CD14-positive monocyte (primary cell): ENCODE measurements around the gene RBM44. TPM values are rescaled to one million over a fixed set of nuclear protein-coding genes. Genes with fewer than 3 reads are reported as not detected.
A peak's percentile ranks its signal among the peaks of the same experiment; 100 is the strongest.

Experiments
- DNase-seq, 3 donors: peaks; one replicate each; pipeline ENCODE4 v3.0.0-alpha.2; 2011 to 2022
- H2AFZ ChIP-seq: 2 replicates; pipeline ENCODE4 v1.6.0; 2012; ENCODE audit warnings: mild to moderate bottlenecking, low read depth, low read length, inconsistent platforms; ENCODE audit not compliant: insufficient read depth, poor library complexity, severe bottlenecking
- H3K27ac ChIP-seq, 2 donors: 1 replicate in 1 of 2; 2 replicates in 1 of 2; pipeline ENCODE4 v1.5.1; 2012 to 2013; ENCODE audit warnings: low read length in 2 of 2, control low read depth in 1 of 2, inconsistent platforms in 1 of 2, low read depth in 1 of 2, mild to moderate bottlenecking in 1 of 2
- H3K27me3 ChIP-seq, 2 donors: one replicate each; pipeline versions ENCODE4 v1.6.0 to v1.6.1; 2011 to 2013; ENCODE audit warnings: low read length in 2 of 2; ENCODE audit not compliant: control insufficient read depth in 2 of 2, insufficient read depth in 2 of 2
- H3K36me3 ChIP-seq, 2 donors: replicated peaks in 1 of 2; 1 replicate in 1 of 2; 2 replicates in 1 of 2; pipeline versions ENCODE4 v1.5.1 to v1.6.1; 2012 to 2013; ENCODE audit warnings: low read length in 2 of 2, control low read depth in 1 of 2, inconsistent platforms in 1 of 2, mild to moderate bottlenecking in 1 of 2; ENCODE audit not compliant: insufficient read depth in 2 of 2, control insufficient read depth in 1 of 2
- H3K4me1 ChIP-seq, 2 donors: 1 replicate in 1 of 2; 2 replicates in 1 of 2; pipeline versions ENCODE4 v1.5.1 to v1.6.1; 2012 to 2013; ENCODE audit warnings: low read length in 2 of 2, control low read depth in 1 of 2, inconsistent platforms in 1 of 2, mild to moderate bottlenecking in 1 of 2, moderate library complexity in 1 of 2; ENCODE audit not compliant: insufficient read depth in 2 of 2, control insufficient read depth in 1 of 2
- H3K4me2 ChIP-seq: replicated peaks from 2 replicates; pipeline ENCODE3; 2012; ENCODE audit warnings: low read length, moderate library complexity, mild to moderate bottlenecking; ENCODE audit not compliant: poor library complexity, severe bottlenecking; ENCODE audit errors: extremely low read depth
- H3K4me3 ChIP-seq, 3 experiments: fragments of 200-600 bp in 1 of 3; sonication (generic) in 1 of 3; replicated peaks in 1 of 3; 1 replicate in 2 of 3; 2 replicates in 1 of 3; pipeline ENCODE4 v1.5.1; 2011 to 2013; ENCODE audit warnings: low read length in 3 of 3, mild to moderate bottlenecking in 3 of 3, control low read depth in 2 of 3, low read depth in 2 of 3, inconsistent platforms in 1 of 3, moderate library complexity in 1 of 3
- H3K79me2 ChIP-seq: 2 replicates; pipeline ENCODE4 v1.6.0; 2012; ENCODE audit warnings: mild to moderate bottlenecking, control low read depth, inconsistent platforms, low read length, moderate library complexity; ENCODE audit not compliant: insufficient read depth
- H3K9ac ChIP-seq: 2 replicates; pipeline ENCODE4 v1.6.0; 2017; ENCODE audit warnings: low read length, mild to moderate bottlenecking; ENCODE audit not compliant: insufficient read depth, poor library complexity, severe bottlenecking
- H3K9me3 ChIP-seq, 2 donors: replicated peaks in 1 of 2; 1 replicate in 1 of 2; 2 replicates in 1 of 2; pipeline versions ENCODE4 v1.5.1 to v1.6.1; 2012 to 2013; ENCODE audit warnings: low read length in 2 of 2, control low read depth in 1 of 2; ENCODE audit not compliant: control insufficient read depth in 1 of 2, insufficient read depth in 1 of 2
- H4K20me1 ChIP-seq: 2 replicates; pipeline ENCODE4 v1.6.0; 2012; ENCODE audit warnings: mild to moderate bottlenecking, low read length, control low read depth, moderate library complexity; ENCODE audit not compliant: insufficient read depth
- H3K27ac Mint-ChIP-seq, 7 donors: one replicate each; pipeline ENCODE4 v1.8.0; 2020; ENCODE audit warnings: mild to moderate bottlenecking in 7 of 7, mixed read lengths in 7 of 7, moderate library complexity in 6 of 7, inconsistent platforms in 2 of 7
- H3K27me3 Mint-ChIP-seq, 3 donors: one replicate each; pipeline ENCODE4 v1.8.0; 2021 to 2022; ENCODE audit warnings: low read depth in 3 of 3, mild to moderate bottlenecking in 3 of 3, mixed read lengths in 3 of 3, moderate library complexity in 3 of 3, inconsistent platforms in 1 of 3
- H3K36me3 Mint-ChIP-seq, 2 donors: one replicate each; pipeline ENCODE4 v1.8.0; 2020; ENCODE audit warnings: mixed read lengths in 2 of 2, inconsistent platforms in 1 of 2, mild to moderate bottlenecking in 1 of 2
- H3K4me1 Mint-ChIP-seq: one replicate; pipeline ENCODE4 v1.8.0; 2020; ENCODE audit warnings: mild to moderate bottlenecking, mixed read lengths
- H3K4me3 Mint-ChIP-seq, 2 donors: one replicate each; pipeline ENCODE4 v1.8.0; 2020; ENCODE audit warnings: mild to moderate bottlenecking in 2 of 2, mixed read lengths in 2 of 2, moderate library complexity in 1 of 2
- H3K9me3 Mint-ChIP-seq, 7 donors: one replicate each; pipeline ENCODE4 v1.8.0; 2020 to 2022; ENCODE audit warnings: mixed read lengths in 7 of 7, mild to moderate bottlenecking in 6 of 7, moderate library complexity in 6 of 7, inconsistent platforms in 2 of 7
- WGBS: methylation state at CpG from one replicate; pipeline ENCODE4 v1.1.5; 2013; ENCODE audit warnings: missing lambda C conversion rate; ENCODE audit not compliant: insufficient coverage; 5-methylcytosine and 5-hydroxymethylcytosine counted together
- intact Hi-C, 2 donors: fragments of 100-400 bp; cut with micrococcal nuclease; formaldehyde crosslinking; loops; one replicate each; pipeline versions ENCODE4 v1.15.0 to v1.15.1; 2023
- polyA plus RNA-seq, 3 donors: library from polyadenylated mRNA; depleted of rRNA in 1 of 3; unstranded in 2 of 3; stranded (reverse) in 1 of 3; fragments of 300-500 nt in 2 of 3; fragments of >200 nt in 1 of 3; fragmentation: Illumina TruSeq in 2 of 3; gene quantifications; 1 replicate in 2 of 3; 2 replicates in 1 of 3; pipeline ENCODE4 v1.2.3, GENCODE V29; 2012 to 2021
- TF ChIP-seq, protein P1 (sequence below): fragments of 200-600 bp; IDR thresholded peaks from one replicate; pipeline ENCODE4 v1.8.0; 2022; ENCODE audit warnings: antibody characterized with exemption, mild to moderate bottlenecking

The RBM44 gene
- polyA plus RNA-seq, 3 donors: 0.07 to 1.5 TPM; not detected in 1

- TF ChIP-seq, protein P1, sequence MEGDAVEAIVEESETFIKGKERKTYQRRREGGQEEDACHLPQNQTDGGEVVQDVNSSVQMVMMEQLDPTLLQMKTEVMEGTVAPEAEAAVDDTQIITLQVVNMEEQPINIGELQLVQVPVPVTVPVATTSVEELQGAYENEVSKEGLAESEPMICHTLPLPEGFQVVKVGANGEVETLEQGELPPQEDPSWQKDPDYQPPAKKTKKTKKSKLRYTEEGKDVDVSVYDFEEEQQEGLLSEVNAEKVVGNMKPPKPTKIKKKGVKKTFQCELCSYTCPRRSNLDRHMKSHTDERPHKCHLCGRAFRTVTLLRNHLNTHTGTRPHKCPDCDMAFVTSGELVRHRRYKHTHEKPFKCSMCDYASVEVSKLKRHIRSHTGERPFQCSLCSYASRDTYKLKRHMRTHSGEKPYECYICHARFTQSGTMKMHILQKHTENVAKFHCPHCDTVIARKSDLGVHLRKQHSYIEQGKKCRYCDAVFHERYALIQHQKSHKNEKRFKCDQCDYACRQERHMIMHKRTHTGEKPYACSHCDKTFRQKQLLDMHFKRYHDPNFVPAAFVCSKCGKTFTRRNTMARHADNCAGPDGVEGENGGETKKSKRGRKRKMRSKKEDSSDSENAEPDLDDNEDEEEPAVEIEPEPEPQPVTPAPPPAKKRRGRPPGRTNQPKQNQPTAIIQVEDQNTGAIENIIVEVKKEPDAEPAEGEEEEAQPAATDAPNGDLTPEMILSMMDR: no peak
- peaks cover 26 to 51% (median 42%) of the 10 kb centered on the region in 3 donors for H3K27me3 Mint-ChIP-seq
- peaks cover 0 to 7% (median 2%) of the 10 kb centered on the region in 7 donors for H3K9me3 Mint-ChIP-seq
- peaks cover 11 to 34% of the 10 kb centered on the region in 2 donors for H3K27me3 ChIP-seq
- DNase-seq: no peak
- H4K20me1 ChIP-seq: no peaks in the 10 kb centered on the region
- no peak within 1 kb of the TSS for H3K4me2 ChIP-seq
- H3K36me3 ChIP-seq: no peaks in the 10 kb centered on the region
- no peak within 1 kb of the TSS for H2AFZ ChIP-seq
- peaks cover 0 to 2% of the 10 kb centered on the region in 2 donors for H3K36me3 Mint-ChIP-seq
- no peak within 1 kb of the TSS for H3K9ac ChIP-seq
- no peaks in the 10 kb centered on the region for H3K4me1 ChIP-seq
- no peaks in the 10 kb centered on the region for H3K9me3 ChIP-seq
- H3K27ac Mint-ChIP-seq: peak within 1 kb of the TSS in 2 of 7 donors; percentile 11 to 53
- H3K27ac ChIP-seq: no peak within 1 kb of the TSS
- peak within 1 kb of the TSS in 1 of 2 donors; percentile 83 for H3K4me3 Mint-ChIP-seq
- intact Hi-C loops: no loop called here
- H3K79me2 ChIP-seq: no peaks in the 10 kb centered on the region
- 0% methylated on average over 64 of the region's 79 CpGs for WGBS
- peaks cover 18% of the 10 kb centered on the region for H3K4me1 Mint-ChIP-seq
- H3K4me3 ChIP-seq: no peak within 1 kb of the TSS
Observed at GRCh38 chr2:237859533-237860272, 61.1 kb downstream of the RBM44 start, which contains the start of gene RAMP1. Gene RAMP1, plus strand, starts transcription at chr2:237859623. Its CDS starts 53 bp downstream, at chr2:237859676.

DNA sequence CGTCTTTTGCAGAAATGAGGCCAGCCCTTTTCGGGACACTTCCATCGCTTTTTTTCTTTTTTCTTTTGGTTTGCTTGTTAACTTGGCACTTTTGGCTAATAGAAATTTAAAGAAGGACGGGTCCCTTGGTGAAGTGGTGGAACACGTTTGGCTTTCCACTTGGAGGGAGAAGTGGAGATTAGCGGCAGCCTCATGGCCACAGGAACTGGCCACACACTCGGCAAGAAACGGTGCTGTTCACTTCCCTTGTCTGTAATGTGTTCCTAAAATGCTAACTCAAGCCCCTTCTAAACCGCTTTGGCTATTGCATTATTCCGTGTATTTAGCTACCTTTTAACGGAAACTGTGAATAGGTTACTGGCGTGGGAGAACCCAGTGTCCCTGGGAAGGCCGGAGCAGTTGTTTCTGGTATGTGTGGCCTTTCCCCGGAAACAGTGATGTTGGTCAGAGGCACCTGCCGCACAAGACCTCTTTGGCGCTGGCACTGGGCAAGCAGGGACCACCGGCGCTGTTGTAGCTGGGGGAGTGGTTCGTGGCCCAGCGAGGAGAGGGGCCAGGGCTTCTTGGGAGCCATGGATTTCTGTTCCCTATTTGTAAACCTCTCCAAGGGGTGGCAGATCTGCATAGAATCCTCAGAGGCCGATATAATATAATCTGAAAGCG, 61.8 kb downstream of the RBM44 start:
- WGBS: 35% methylated on average over 19 of the region's 22 CpGs
- H4K20me1 ChIP-seq: no peaks in the 10 kb centered on the region
- peaks cover 26 to 51% (median 43%) of the 10 kb centered on the region in 3 donors for H3K27me3 Mint-ChIP-seq
- no peak overlapping the region for H3K9ac ChIP-seq
- H3K36me3 ChIP-seq: no peaks in the 10 kb centered on the region
- H3K27ac Mint-ChIP-seq: peak overlapping the region in 1 of 7 donors; percentile 11
- no peaks in the 10 kb centered on the region for H3K4me1 ChIP-seq
- peaks cover 0 to 7% (median 2%) of the 10 kb centered on the region in 7 donors for H3K9me3 Mint-ChIP-seq
- H3K9me3 ChIP-seq: no peaks in the 10 kb centered on the region
- H3K4me2 ChIP-seq: no peak overlapping the region
- H3K27me3 ChIP-seq: peaks cover 11 to 34% of the 10 kb centered on the region in 2 donors
- peaks cover 18% of the 10 kb centered on the region for H3K4me1 Mint-ChIP-seq
- peaks cover 0 to 2% of the 10 kb centered on the region in 2 donors for H3K36me3 Mint-ChIP-seq
- no peaks in the 10 kb centered on the region for H3K79me2 ChIP-seq
- no peak overlapping the region for H3K27ac ChIP-seq
- TF ChIP-seq, protein P1: no peak
- no peak overlapping the region for H3K4me3 ChIP-seq
- intact Hi-C loops: no loop called here
- no peak overlapping the region for H2AFZ ChIP-seq
- DNase-seq: no peak
- H3K4me3 Mint-ChIP-seq: peak overlapping the region in 1 of 2 donors; percentile 83
